H1 (cell line): ENCODE results near the gene CDC73. TPM values are rescaled to one million over a fixed set of nuclear protein-coding genes. Genes with fewer than 3 reads are reported as not detected.

ENCODE experiments used
- CTCF ChIA-PET: fragments of 300-600 bp; sonication (Branson Sonifier 250); formaldehyde crosslinking; loops from one replicate; lab custom pipeline; 2021; ENCODE audit not compliant: partially characterized antibody; lab: Charles Lee
- POLR2A ChIA-PET: fragments of 300-600 bp; sonication (Branson Sonifier 250); formaldehyde crosslinking; loops from one replicate; lab custom pipeline; 2021; ENCODE audit warnings: inconsistent platforms; ENCODE audit not compliant: partially characterized antibody; lab: Charles Lee
- DNase-seq, 2 experiments: peaks; one replicate each; pipeline versions ENCODE4 v3.0.0 to v3.0.0-alpha.2; 2010 to 2022; ENCODE audit warnings: low spot score in 2 of 2, low read depth in 1 of 2, mixed read lengths in 1 of 2
- FAIRE-seq: peaks from 2 replicates; lab custom pipeline; 2011; peaks lifted over from hg19 to GRCh38; lab: Jason Lieb, UNC
- H2AFZ ChIP-seq: 2 replicates; pipeline ENCODE4 v1.8.1; 2012; ENCODE audit warnings: low read length, inconsistent platforms
- H2AK5ac ChIP-seq: 2 replicates; pipeline ENCODE4 v1.6.1; 2013; ENCODE audit warnings: low read depth, low read length
- H2BK120ac ChIP-seq: replicated peaks from 2 replicates; pipeline ENCODE3; 2013; ENCODE audit warnings: low read depth, low read length, inconsistent platforms
- H2BK12ac ChIP-seq: 2 replicates; pipeline ENCODE4 v1.6.1; 2013; ENCODE audit warnings: low read depth, low read length
- H2BK15ac ChIP-seq: 2 replicates; pipeline ENCODE4 v1.6.1; 2013; ENCODE audit warnings: low read length
- H2BK20ac ChIP-seq: 2 replicates; pipeline ENCODE4 v1.6.1; 2013; ENCODE audit warnings: low read length
- H2BK5ac ChIP-seq: 2 replicates; pipeline ENCODE4 v1.6.1; 2013; ENCODE audit warnings: low read depth, low read length
- H3K14ac ChIP-seq: 2 replicates; pipeline ENCODE4 v1.6.1; 2013; ENCODE audit warnings: inconsistent platforms; ENCODE audit not compliant: insufficient read length
- H3K18ac ChIP-seq: 2 replicates; pipeline ENCODE4 v1.6.1; 2013; ENCODE audit warnings: low read length; ENCODE audit errors: extremely low read depth
- H3K23ac ChIP-seq: 2 replicates; pipeline ENCODE4 v1.6.1; 2013; ENCODE audit warnings: inconsistent platforms; ENCODE audit not compliant: insufficient read length
- H3K23me2 ChIP-seq: 2 replicates; pipeline ENCODE4 v1.6.1; 2013; ENCODE audit warnings: low read depth, low read length
- H3K27ac ChIP-seq: 2 replicates; pipeline ENCODE4 v1.6.1; 2011; ENCODE audit warnings: low read depth, low read length, inconsistent platforms
- H3K27me3 ChIP-seq, 4 experiments: replicated peaks in 1 of 4; 1 replicate in 1 of 4; 2 replicates in 3 of 4; pipeline versions ENCODE4 v1.6.1 to v1.8.1; 2011 to 2013; ENCODE audit warnings: low read length in 3 of 4, mild to moderate bottlenecking in 3 of 4, inconsistent platforms in 2 of 4, mixed read lengths in 2 of 4, moderate library complexity in 1 of 4; ENCODE audit not compliant: control insufficient read depth in 3 of 4, insufficient read depth in 3 of 4; ENCODE audit errors: extremely low read depth in 1 of 4
- H3K36me3 ChIP-seq, 4 experiments: 2 replicates each; pipeline versions ENCODE4 v1.6.1 to v1.8.1; 2011 to 2013; ENCODE audit warnings: mild to moderate bottlenecking in 4 of 4, low read length in 3 of 4, moderate library complexity in 2 of 4, control low read depth in 1 of 4, inconsistent platforms in 1 of 4; ENCODE audit not compliant: insufficient read depth in 4 of 4, control insufficient read depth in 2 of 4
- H3K4ac ChIP-seq: replicated peaks from 2 replicates; pipeline ENCODE3; 2013; ENCODE audit warnings: low read length, low read depth, mixed read lengths, inconsistent platforms; ENCODE audit not compliant: insufficient read length
- H3K4me1 ChIP-seq, 4 experiments: replicated peaks in 1 of 4; 1 replicate in 1 of 4; 2 replicates in 3 of 4; pipeline versions ENCODE4 v1.6.1 to v1.8.1; 2011 to 2013; ENCODE audit warnings: low read length in 3 of 4, inconsistent platforms in 2 of 4, mixed read lengths in 1 of 4; ENCODE audit not compliant: insufficient read depth in 4 of 4, control insufficient read depth in 3 of 4
- H3K4me2 ChIP-seq, 2 experiments: 2 replicates each; pipeline versions ENCODE4 v1.6.1 to v1.8.1; 2011 to 2013; ENCODE audit warnings: low read depth in 2 of 2, low read length in 2 of 2, control low read depth in 1 of 2, inconsistent platforms in 1 of 2, mild to moderate bottlenecking in 1 of 2; ENCODE audit not compliant: insufficient read depth in 1 of 2
- H3K4me3 ChIP-seq, 4 experiments: fragments of 200-600, 300-600 bp in 1 of 4; sonication (generic), shearing (Covaris generic), sonication (Bioruptor Twin) in 1 of 4; 2 replicates each; pipeline versions ENCODE4 v1.5.1 to v1.8.1; 2011 to 2016; ENCODE audit warnings: low read length in 4 of 4, low read depth in 3 of 4, control low read depth in 2 of 4, inconsistent platforms in 2 of 4, mild to moderate bottlenecking in 2 of 4, mixed read lengths in 1 of 4, moderate library complexity in 1 of 4; ENCODE audit not compliant: insufficient read depth in 2 of 4; ENCODE audit errors: extremely low read depth in 1 of 4
- H3K56ac ChIP-seq: replicated peaks from 2 replicates; pipeline ENCODE3; 2013; ENCODE audit warnings: low read depth, mild to moderate bottlenecking, mixed read lengths, low read length, inconsistent platforms; ENCODE audit not compliant: insufficient read length
- H3K79me1 ChIP-seq: 2 replicates; pipeline ENCODE4 v1.6.1; 2013; ENCODE audit warnings: low read depth, low read length, control low read depth
- H3K79me2 ChIP-seq, 2 experiments: 2 replicates each; pipeline versions ENCODE4 v1.6.1 to v1.8.1; 2012 to 2013; ENCODE audit warnings: low read length in 2 of 2, mild to moderate bottlenecking in 2 of 2, inconsistent platforms in 1 of 2; ENCODE audit not compliant: insufficient read depth in 2 of 2, control insufficient read depth in 1 of 2
- H3K9ac ChIP-seq, 4 experiments: replicated peaks in 1 of 4; 1 replicate in 1 of 4; 2 replicates in 3 of 4; pipeline versions ENCODE4 v1.6.1 to v1.8.1; 2011 to 2013; ENCODE audit warnings: low read depth in 3 of 4, low read length in 3 of 4, control low read depth in 2 of 4, mild to moderate bottlenecking in 2 of 4, moderate library complexity in 2 of 4, inconsistent platforms in 1 of 4; ENCODE audit errors: extremely low read depth in 1 of 4
- H3K9me3 ChIP-seq, 2 experiments: 2 replicates each; pipeline versions ENCODE4 v1.6.1 to v1.8.1; 2012 to 2013; ENCODE audit warnings: mild to moderate bottlenecking in 2 of 2, moderate library complexity in 2 of 2, control low read depth in 1 of 2, inconsistent platforms in 1 of 2, low read depth in 1 of 2, low read length in 1 of 2, mixed read lengths in 1 of 2; ENCODE audit not compliant: insufficient read depth in 2 of 2
- H4K20me1 ChIP-seq, 2 experiments: replicated peaks in 1 of 2; 2 replicates each; pipeline versions ENCODE3 to v1.8.1; 2011 to 2013; ENCODE audit warnings: inconsistent platforms in 2 of 2, low read length in 2 of 2, mild to moderate bottlenecking in 1 of 2; ENCODE audit not compliant: insufficient read depth in 2 of 2, control insufficient read depth in 1 of 2
- H4K5ac ChIP-seq: 2 replicates; pipeline ENCODE4 v1.6.1; 2013; ENCODE audit warnings: low read length, low read depth, mixed read lengths, inconsistent platforms; ENCODE audit not compliant: insufficient read length
- H4K8ac ChIP-seq: 2 replicates; pipeline ENCODE4 v1.8.0; 2013; ENCODE audit warnings: mild to moderate bottlenecking, moderate library complexity, low read length, inconsistent platforms; ENCODE audit not compliant: insufficient read depth; ENCODE audit errors: extremely low read depth
- H4K91ac ChIP-seq: replicated peaks from 2 replicates; pipeline ENCODE3; 2013; ENCODE audit warnings: low read length, mixed read lengths, inconsistent platforms; ENCODE audit not compliant: insufficient read length
- CHD1 ChIP-seq: IDR thresholded peaks from 2 replicates; pipeline ENCODE4 v1.6.1; 2012; ENCODE audit warnings: low read depth, low read length, improper control_type of control experiment
- HDAC2 ChIP-seq, 2 experiments: fragments of 300-600 bp in 1 of 2; sonication (generic) in 1 of 2; IDR thresholded peaks; 2 replicates each; pipeline ENCODE4 v1.6.1; 2011 to 2012; ENCODE audit warnings: low read depth in 2 of 2, low read length in 2 of 2, mild to moderate bottlenecking in 2 of 2, moderate library complexity in 2 of 2, borderline replicate concordance in 1 of 2, inconsistent platforms in 1 of 2
- JUND ChIP-seq: IDR thresholded peaks from 2 replicates; pipeline ENCODE4 v1.6.1; 2011; ENCODE audit warnings: mild to moderate bottlenecking, improper control_type of control experiment, low read length
- KDM1A ChIP-seq: fragments of 200-600, 300-600 bp; sonication (generic); IDR thresholded peaks from 2 replicates; pipeline ENCODE4 v1.7.1; 2016; ENCODE audit warnings: mild to moderate bottlenecking, low read length, borderline replicate concordance
- NRF1 ChIP-seq: IDR thresholded peaks from 2 replicates; pipeline ENCODE4 v1.6.1; 2011; ENCODE audit warnings: mild to moderate bottlenecking, low read depth, low read length, improper control_type of control experiment
- POLR2AphosphoS5 ChIP-seq: IDR thresholded peaks from 2 replicates; pipeline ENCODE4 v1.6.1; 2011; ENCODE audit warnings: low read depth, low read length
- RAD21 ChIP-seq, 2 experiments: IDR thresholded peaks in 1 of 2; conservative IDR thresholded peaks in 1 of 2; 2 replicates each; pipeline ENCODE4 v1.6.1; 2011; ENCODE audit warnings: low read depth in 2 of 2, low read length in 2 of 2, improper control_type of control experiment in 1 of 2, inconsistent platforms in 1 of 2, mild to moderate bottlenecking in 1 of 2, moderate library complexity in 1 of 2
- SIRT6 ChIP-seq: IDR thresholded peaks from one replicate; pipeline ENCODE4 v1.7.1; 2012; ENCODE audit warnings: low read length, inconsistent platforms
- TAF7 ChIP-seq: optimal IDR thresholded peaks from 2 replicates; pipeline ENCODE3; 2011; ENCODE audit warnings: low read depth, mild to moderate bottlenecking, inconsistent platforms, low read length, moderate library complexity, borderline replicate concordance
- TBP ChIP-seq: IDR thresholded peaks from 2 replicates; pipeline ENCODE4 v1.6.1; 2011; ENCODE audit warnings: low read depth, low read length, improper control_type of control experiment
- ZNF274 ChIP-seq: IDR thresholded peaks from 2 replicates; pipeline ENCODE4 v1.7.0; 2012; ENCODE audit warnings: low read length, borderline replicate concordance; ENCODE audit errors: extremely low read depth
- WGBS, 2 experiments: shearing (Covaris generic) in 1 of 2; methylation state at CpG; one replicate each; pipeline versions ENCODE4 v1.1.6 to v1.1.7; 2013 to 2015; ENCODE audit warnings: low lambda C conversion rate in 2 of 2, mixed read lengths in 2 of 2, inconsistent platforms in 1 of 2, low coverage in 1 of 2, missing lambda C conversion rate in 1 of 2; ENCODE audit not compliant: insufficient replicate concordance in 2 of 2, insufficient coverage in 1 of 2, insufficient read length in 1 of 2; ENCODE audit errors: extremely low coverage in 1 of 2, missing lambda C conversion rate in 1 of 2; 5-methylcytosine and 5-hydroxymethylcytosine counted together
- polyA plus RNA-seq, 7 experiments: library from polyadenylated mRNA; depleted of rRNA in 3 of 7; stranded (reverse) in 5 of 7; unstranded in 2 of 7; fragments of >200 nt in 5 of 7; fragments of 200-250 nt in 2 of 7; gene quantifications; 1 replicate in 5 of 7; 2 replicates in 1 of 7; 4 replicates in 1 of 7; pipeline versions ENCODE4 v1.2.1 to v1.2.3, GENCODE V29; 2011 to 2013; ENCODE audit warnings: missing spikeins in 2 of 7, mixed read lengths in 2 of 7
- total RNA-seq: library from RNA; stranded (reverse); fragmentation: NEBNext Ultra II Directional; extraction: Animal tissue kit (Norgen Biotek cat#: 25700); gene quantifications from 2 replicates; pipeline ENCODE4 v1.2.1, GENCODE V29; 2021
- TF ChIP-seq, protein P1 (sequence below): IDR thresholded peaks from 2 replicates; pipeline ENCODE4 v1.6.1; 2012; ENCODE audit warnings: low read length, inconsistent platforms

CDC73 gene
- total and polyA plus RNA-seq, 2 of the 8 experiments (the other 6 are each of a cell fraction or from before 2014, with no cell fraction given) = 9.8 to 64.0 TPM

DNA sequence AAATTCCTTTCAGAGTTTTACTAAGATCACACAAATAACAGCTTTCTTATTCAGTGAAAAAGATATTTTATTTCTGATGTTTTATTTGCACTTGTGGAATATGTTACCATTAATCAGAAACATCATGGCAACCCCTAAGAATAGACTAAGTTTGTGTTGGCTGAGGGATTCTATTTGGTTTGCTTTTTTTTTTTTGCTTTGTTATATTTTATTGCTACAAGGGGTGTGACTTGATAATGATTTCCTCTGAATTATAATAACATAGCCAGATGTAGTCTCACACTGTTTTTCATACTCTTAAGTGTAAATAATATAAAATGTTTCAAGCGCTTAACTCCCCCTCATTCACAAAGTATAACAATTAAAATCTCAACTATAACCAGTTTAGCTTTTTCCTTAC lies 36.6 kb upstream of the CDC73 start:
- Histone ChIP-seq H4K20me1 (peaks cover 0 to 2% of the 10 kb centered on the region in 2 experiments), H3K23me2 (no peaks in the 10 kb centered on the region), H2BK120ac (no peak overlapping the region), H2BK5ac (no peak overlapping the region), H2AK5ac (no peak overlapping the region), H3K27ac (no peak overlapping the region), H2BK15ac (no peak overlapping the region), H3K4me2 (no peak overlapping the region), H3K9ac (no peak overlapping the region), H3K4me3 (no peak overlapping the region), H3K36me3 (peaks cover 0 to 47% (median 19%) of the 10 kb centered on the region in 4 experiments; a peak in 5 of 8 replicates), H3K9me3 (no peaks in the 10 kb centered on the region), H3K79me2 (no peaks in the 10 kb centered on the region), H3K79me1 (no peaks in the 10 kb centered on the region), H2AFZ (no peak overlapping the region), H3K4me1 (no peaks in the 10 kb centered on the region), H4K5ac (no peak overlapping the region), H3K27me3 (no peaks in the 10 kb centered on the region), H3K14ac (no peak overlapping the region), H3K56ac (no peak overlapping the region), H4K8ac (no peak overlapping the region), H3K18ac (no peak overlapping the region), H3K4ac (no peak overlapping the region), H2BK12ac (no peak overlapping the region), H3K23ac (no peak overlapping the region), H4K91ac (no peak overlapping the region), H2BK20ac (no peak overlapping the region)
- ChIA-PET POLR2A (interaction anchor here (1.2 kb wide), 1 partner anchor 9 kb away, joined by 3 read pairs; no protein-coding TSS in a partner anchor), CTCF (no interaction called here)
- 95% methylated on average over 1 of the region's 1 CpG; no CpG with 5 or more reads in 1 of the 2 experiments for WGBS, 2 experiments
- DNase-seq (no peak), FAIRE-seq (no peak)
- TF ChIP-seq TBP (no peak), NRF1 (no peak), CHD1 (no peak), JUND (no peak), ZNF274 (no peak), POLR2AphosphoS5 (no peak), RAD21 (IDR thresholded peaks at IDR 0.05 in 1 of 2, conservative IDR thresholded peaks at IDR 0.05 in 1 of 2; ENCODE audit: low read depth in 2 of 2, low read length in 2 of 2) (no peak), KDM1A (no peak), SIRT6 (no peak), HDAC2 (IDR thresholded peaks at IDR 0.05; ENCODE audit: borderline replicate concordance in 1 of 2, low read depth in 2 of 2, low read length in 2 of 2) (no peak), TAF7 (no peak)
- TF ChIP-seq, protein P1, sequence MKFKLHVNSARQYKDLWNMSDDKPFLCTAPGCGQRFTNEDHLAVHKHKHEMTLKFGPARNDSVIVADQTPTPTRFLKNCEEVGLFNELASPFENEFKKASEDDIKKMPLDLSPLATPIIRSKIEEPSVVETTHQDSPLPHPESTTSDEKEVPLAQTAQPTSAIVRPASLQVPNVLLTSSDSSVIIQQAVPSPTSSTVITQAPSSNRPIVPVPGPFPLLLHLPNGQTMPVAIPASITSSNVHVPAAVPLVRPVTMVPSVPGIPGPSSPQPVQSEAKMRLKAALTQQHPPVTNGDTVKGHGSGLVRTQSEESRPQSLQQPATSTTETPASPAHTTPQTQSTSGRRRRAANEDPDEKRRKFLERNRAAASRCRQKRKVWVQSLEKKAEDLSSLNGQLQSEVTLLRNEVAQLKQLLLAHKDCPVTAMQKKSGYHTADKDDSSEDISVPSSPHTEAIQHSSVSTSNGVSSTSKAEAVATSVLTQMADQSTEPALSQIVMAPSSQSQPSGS = no peak
